Measurements from ENCODE around the gene TRIM38.
A peak's percentile ranks its signal among the peaks of the same experiment; 100 is the strongest.

The TRIM38 gene

GRCh38 chr6:26026833-26027490 is 64.4 kb downstream of the TRIM38 start:
- peak; percentile 70 to 95 for DNase-seq (ENCODE audit: low read depth in 2 of 2)

DNA sequence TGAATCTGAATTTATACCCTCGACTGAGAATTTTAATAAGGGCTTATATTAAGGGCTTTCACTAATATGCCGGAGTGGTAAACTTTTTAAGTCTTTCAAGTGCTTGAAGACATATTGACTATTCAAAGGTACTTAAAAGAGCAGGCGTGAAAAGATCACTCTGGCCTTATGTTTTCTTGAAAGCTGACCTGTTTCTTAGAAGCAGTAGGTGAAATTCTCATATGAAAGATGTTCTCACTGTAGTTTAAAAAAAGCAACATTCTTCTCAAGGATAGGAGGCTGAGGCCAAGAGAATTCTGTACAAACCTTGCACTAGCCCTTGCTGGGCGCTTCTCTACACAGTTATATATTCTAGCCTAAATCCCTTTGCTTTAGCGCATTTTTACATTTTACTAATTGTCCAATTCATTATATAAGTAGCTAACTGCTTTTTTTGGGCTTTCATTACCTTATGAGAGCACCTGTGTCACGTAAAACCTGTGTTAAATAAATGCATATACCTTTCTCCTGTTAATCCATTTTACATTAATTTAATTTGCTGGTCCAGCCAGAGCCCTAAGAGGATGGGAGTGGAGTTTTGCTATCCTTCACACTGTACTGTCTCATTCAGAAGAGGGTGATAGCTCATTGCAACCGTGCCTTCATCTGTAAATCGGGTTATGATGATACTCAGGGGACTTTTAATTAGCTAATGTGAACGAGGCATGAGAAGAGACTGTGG is 65.0 kb downstream of the TRIM38 start:
- no peak for DNase-seq (ENCODE audit: low read depth in 2 of 2)

DNA sequence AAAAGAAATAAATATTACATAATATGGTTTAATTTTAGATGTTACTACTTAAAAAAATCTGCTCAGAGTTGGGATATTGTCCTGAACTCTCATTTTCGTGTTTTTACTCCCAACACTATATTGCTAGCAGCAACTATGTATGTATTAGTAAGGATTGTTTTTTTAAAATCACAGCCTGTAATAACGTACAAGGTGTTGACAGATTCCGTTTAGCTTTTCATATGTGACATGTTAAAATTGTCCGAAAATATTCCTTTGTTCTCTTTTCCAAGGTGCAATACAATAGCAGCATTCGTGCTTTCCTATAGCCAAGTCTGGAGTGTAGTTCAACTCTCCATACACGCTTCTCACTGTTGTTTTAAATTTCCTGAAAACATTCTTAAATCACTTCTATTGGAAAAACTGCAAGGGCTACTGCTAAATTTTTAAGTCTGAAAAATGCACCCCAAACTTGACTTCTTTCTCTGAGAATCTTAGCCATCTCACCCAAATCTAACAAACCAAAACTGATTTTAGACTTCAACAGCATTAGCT is 65.7 kb downstream of the TRIM38 start:
- DNase-seq (ENCODE audit: low read depth in 2 of 2), result no peak

- no peak for DNase-seq (ENCODE audit: low read depth in 2 of 2)
Measured at GRCh38 chr6:26028746-26029569, 66.4 kb downstream of the TRIM38 start.

DNA sequence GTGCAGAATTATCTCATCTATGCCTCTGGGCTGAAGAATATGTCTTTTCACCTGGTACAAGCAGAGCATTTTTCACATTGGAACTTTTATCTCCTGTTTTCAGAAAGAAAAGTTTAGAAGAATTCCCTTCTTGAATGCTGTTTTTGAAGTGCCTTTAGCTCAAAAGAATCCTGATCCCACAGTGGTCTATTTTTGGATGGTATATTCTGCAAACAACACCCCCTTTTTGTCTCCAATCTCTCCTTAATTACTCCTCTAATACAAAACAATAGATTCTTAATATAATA is 66.9 kb downstream of the TRIM38 start:
- DNase-seq (ENCODE audit: low read depth in 2 of 2), result no peak

GRCh38 chr6:26029857-26030653 is 67.5 kb downstream of the TRIM38 start:
- no peak for DNase-seq (ENCODE audit: low read depth in 2 of 2)

DNA sequence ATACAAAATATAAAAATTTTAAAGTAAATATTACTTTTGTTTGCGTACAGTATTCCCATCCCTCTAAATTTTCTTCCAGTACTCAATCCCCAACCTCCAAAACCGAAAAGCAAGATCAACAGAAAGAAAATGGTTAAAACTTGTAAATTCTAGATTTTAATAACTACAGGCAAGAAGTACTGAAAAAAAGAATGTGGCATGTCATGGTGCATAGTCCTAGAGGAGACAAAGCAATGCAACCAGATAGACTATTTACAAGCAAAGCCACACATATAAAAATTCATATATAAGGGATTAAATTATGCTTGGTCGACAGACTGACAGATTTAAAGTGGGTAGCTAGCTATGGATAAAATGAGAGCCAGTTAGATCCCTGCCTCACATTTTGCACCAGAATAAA is 68.1 kb downstream of the TRIM38 start:
- no peak for DNase-seq (ENCODE audit: low read depth in 2 of 2)

DNA sequence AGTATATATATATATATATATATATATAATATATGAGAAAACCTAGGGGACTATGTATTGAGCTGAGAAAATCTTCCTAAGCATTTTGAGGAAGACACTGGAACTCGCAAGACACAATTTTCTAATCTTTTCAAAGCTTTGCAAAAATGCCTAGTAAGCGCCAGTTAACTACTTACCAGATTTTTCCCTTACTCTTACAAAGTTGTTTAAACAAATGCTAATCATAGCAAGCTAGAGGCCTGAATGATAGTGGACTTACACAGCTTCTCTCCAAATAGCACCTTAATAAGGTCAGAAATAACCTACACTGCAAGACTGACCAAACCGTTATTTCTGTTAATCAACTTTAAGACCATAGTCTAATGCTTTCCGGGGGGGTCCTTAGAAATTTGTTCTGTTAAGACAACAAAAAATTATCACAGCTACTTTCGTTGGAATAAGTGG is 68.6 kb downstream of the TRIM38 start:
- DNase-seq (ENCODE audit: low read depth in 2 of 2), result no peak

- DNase-seq (ENCODE audit: low read depth in 2 of 2), result peak in 1 of 2 donors; percentile 76
Measured at GRCh38 chr6:26031595-26032339, 69.2 kb downstream of the TRIM38 start.

GRCh38 chr6:26032340-26033084 is 69.9 kb downstream of the TRIM38 start:
- no peak for DNase-seq (ENCODE audit: low read depth in 2 of 2)

GRCh38 chr6:26033085-26033940 is 70.7 kb downstream of the TRIM38 start:
- peak in 1 of 2 donors; percentile 36 for DNase-seq (ENCODE audit: low read depth in 2 of 2)

- DNase-seq (ENCODE audit: low read depth in 2 of 2), result no peak
Measured at GRCh38 chr6:26033941-26034354, 71.3 kb downstream of the TRIM38 start.

- DNase-seq (ENCODE audit: low read depth in 2 of 2), result no peak
Measured at GRCh38 chr6:26034905-26035304, 72.3 kb downstream of the TRIM38 start.

Measured in stimulated activated CD4-positive, alpha-beta T cell treated with anti-CD3 and anti-CD28 coated beads, Interleukin-1b, Interleukin-23, amount 100 ng/mL, for 4 hours (primary cell).